ENCODE measurements around the gene AAR2. TPM values are rescaled to one million over a fixed set of nuclear protein-coding genes. Genes with fewer than 3 reads are reported as not detected.
A peak's percentile ranks its signal among the peaks of the same experiment; 100 is the strongest.

The AAR2 gene
- 23.5 and 38.3 TPM in 2 replicates for total RNA-seq (ENCODE audit: low replicate concordance)

DNA sequence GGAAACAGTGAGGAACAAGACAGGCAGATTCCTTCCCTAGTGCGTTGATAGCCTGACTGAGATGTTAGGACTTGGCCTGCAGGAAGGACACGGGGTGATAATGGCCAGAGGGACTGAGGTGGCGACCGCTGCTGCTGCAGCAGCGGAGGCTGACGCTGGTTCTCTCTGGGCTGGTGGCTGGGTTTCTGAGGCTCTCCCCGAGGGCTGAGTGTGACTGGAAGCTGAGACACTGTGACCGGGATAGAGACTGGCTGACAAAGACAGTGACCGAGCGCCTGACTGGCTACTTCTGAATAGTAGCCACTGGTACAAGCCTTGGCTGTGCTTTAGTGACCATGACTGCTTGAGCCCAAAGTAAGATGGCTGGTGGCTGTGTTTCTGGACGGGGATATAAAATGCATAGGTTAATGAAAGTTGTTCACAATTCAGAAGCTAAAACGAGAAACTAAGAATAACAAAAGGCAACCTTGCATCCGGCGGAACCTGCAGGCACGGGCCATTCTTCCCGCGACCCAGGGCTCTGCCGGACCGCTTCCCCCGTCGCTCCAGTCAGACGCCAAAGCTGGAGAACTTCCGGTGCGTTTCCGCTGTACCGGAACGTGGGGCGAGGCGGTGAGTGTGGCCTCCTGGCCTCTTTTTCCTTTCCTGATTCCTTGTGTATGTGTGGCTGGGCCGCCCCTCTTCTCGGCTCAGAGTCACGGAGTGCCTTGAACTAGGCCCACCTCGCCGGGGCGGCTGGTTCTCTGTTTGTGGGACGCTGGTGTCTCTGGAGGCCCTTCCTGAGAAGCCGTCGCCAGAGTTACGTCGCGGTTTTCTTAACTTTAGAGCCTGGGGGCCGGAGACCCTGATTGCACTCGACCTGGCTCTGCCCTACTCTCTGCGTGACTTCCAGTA lies at the start of gene AAR2:
Gene AAR2 (plus strand): TSS at position 587 of the 894 bp plus-strand sequence. CDS start 3,391 bp downstream, outside the sequence.
- H3K4me3 ChIP-seq (ENCODE audit: low read depth, low read length): peak within 1 kb of the TSS; percentile 75
- TF ChIP-seq CTCF (IDR thresholded peaks at IDR 0.05; ENCODE audit: insufficient read depth, low read length): no peak
- DNase-seq (ENCODE audit: low read depth): peak; percentile 78

DNA sequence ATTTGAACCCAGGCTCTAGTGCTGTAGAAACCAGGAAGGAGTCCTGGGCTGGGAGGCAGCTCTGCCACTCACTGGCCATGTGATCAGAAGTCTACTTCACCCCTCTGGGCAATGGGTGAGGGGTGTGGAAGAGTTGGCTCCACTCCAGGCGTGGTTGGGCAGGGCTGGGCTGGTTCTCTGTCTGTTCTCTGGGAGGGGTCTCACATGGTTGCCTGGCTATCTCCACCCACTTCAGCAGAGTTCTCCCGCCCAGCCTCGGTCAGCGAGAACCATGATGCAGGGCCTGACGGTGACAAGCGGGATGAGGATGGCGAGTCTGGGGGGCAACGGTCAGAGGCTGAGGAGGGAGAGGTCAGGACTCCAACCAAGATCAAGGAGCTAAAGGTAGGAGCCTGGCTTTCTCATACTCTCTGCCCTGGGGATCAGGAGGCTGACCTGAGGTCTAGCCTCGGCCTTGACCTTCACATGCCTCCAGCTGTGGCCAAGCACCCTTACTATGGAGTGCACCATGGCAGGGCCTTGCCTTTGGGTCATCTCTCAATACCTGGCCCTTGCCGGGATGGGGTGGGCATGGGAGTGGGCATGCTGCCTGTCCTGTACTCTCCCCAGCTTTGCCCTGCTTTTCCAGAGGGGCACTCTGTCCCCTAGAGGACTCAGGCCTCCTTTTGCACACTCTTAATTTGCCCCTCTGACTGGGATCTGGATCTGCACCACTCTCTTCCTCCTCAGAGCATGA lies 42.1 kb upstream of the AAR2 start:
- H3K4me3 ChIP-seq (ENCODE audit: low read depth, low read length): no peak overlapping the region
- no peak for TF ChIP-seq CTCF (IDR thresholded peaks at IDR 0.05; ENCODE audit: insufficient read depth, low read length)
- DNase-seq (ENCODE audit: low read depth): no peak

DNA sequence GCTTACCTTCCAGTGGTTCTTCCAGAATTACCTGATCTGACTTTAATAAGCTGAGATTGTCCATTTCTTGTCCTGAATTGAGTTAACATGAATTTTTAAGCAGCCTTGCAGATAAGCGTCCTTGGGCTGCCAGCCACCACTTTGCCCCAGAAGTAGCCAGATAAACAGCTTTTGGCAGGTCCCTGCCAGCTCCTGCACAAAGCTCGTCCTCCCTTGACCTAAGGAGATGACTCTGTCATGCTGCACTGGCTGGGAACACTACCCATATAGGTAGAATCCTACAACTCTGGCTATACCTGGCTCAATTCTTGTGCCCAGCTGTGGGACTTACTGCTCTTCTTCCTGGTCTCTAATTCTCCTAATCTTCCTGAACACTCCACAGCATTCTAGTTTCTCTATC lies 39.6 kb upstream of the AAR2 start:
- H3K4me3 ChIP-seq (ENCODE audit: low read depth, low read length): no peak overlapping the region
- no peak for TF ChIP-seq CTCF (IDR thresholded peaks at IDR 0.05; ENCODE audit: insufficient read depth, low read length)
- DNase-seq (ENCODE audit: low read depth): no peak

DNA sequence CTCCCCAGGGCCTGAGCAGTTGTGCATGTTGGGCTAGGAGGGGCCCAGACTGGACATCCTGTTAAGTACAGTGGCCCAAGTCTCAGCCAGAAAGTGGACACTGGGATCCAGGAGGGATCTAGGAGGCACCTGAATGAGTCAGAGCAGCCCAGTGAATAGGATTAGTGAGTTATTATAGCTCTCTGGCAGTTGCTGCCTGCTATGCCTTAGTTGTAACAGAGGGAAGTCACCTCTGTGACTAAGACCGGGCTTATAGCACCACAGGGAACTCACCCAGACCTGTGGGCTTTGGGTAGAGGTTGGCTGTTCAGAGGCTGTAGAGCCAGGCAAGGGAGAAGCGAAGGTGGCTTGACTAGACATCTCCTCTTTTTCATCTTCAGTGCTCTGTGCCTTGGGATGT lies 39.0 kb upstream of the AAR2 start:
- H3K4me3 ChIP-seq (ENCODE audit: low read depth, low read length): no peak overlapping the region
- no peak for TF ChIP-seq CTCF (IDR thresholded peaks at IDR 0.05; ENCODE audit: insufficient read depth, low read length)
- no peak for DNase-seq (ENCODE audit: low read depth)

DNA sequence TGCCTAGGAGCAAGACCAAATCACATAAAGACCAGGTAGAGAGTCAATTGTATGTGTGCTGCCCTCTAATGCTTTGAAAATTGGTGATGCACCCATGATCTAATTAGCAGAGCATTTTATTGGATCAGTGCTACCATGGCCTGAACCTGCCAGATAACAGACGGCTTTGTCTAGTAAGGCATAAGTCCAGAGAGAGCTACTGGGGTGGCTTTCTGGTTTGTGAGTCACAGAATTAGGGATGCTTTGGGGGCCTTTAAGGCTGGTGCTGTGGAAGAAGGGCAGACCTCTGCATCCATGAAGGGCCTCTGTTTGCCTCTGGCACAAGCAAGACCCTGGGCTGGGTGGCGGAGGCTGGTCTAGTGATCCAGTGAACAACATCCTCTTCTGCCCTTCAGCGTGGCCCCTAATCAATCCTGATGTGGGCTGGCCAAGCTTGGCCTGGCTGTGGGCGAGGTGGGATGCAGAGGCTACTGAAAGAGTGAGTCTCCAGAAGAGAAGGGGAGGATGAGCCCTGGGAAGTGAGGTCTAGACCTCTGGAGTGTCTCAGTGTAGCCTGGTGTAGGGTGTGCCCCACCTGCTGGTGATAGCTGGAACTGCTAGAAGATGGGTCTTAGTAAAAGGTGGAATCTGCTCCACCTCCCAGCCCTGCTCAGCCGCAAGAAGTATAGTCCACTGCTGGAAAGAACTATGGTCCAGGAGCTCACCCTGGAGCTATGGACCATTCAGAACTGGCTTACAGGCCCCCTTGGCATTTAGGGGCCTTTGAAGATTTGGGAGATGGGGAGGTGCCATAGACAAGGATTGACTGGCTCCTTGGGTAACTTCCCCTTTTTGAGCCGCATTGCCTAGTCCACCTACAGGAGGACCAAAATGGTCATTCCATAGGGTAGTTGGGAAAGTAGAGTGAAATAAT lies 36.7 kb upstream of the AAR2 start:
- DNase-seq (ENCODE audit: low read depth): peak; percentile 83
- no peak overlapping the region for H3K4me3 ChIP-seq (ENCODE audit: low read depth, low read length)
- TF ChIP-seq CTCF (IDR thresholded peaks at IDR 0.05; ENCODE audit: insufficient read depth, low read length): peak; percentile 98

DNA sequence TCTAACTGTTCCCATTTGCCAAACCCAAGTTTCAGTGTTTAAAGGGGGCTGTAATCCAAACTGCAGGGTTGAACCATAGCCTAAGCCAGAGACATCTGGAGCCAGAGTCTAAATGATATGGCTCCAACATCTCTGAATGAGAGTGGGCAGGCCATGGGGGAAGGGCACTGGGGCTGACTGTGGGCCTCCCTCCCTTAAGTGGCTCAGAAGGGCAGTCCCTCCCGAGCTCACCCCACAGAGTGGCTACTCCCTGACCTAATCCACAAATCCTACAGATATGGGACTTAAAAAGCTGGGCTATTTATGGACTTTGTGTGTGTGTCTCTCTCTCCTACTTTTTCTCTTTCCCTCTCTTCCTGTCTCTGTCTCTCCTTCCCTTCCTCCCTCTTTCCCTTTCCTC lies 35.8 kb upstream of the AAR2 start:
- no peak for DNase-seq (ENCODE audit: low read depth)
- no peak for TF ChIP-seq CTCF (IDR thresholded peaks at IDR 0.05; ENCODE audit: insufficient read depth, low read length)
- H3K4me3 ChIP-seq (ENCODE audit: low read depth, low read length): no peak overlapping the region
